ENCODE results near the gene GABRR2. TPM values are rescaled to one million over a fixed set of nuclear protein-coding genes. Genes with fewer than 3 reads are reported as not detected.

Gene GABRR2
- total RNA-seq, 2 donors from 2014 or later, result 0.33 to 0.35 TPM

- Histone ChIP-seq H3K27me3 (no peaks in the 10 kb centered on the region), H3K9me3 (no peaks in the 10 kb centered on the region), H3K4me3 (no peak overlapping the region), H3K4me1 (no peaks in the 10 kb centered on the region), H3K36me3 (no peaks in the 10 kb centered on the region), H3K27ac (no peak overlapping the region)
- TF ChIP-seq CTCF (IDR thresholded peaks at IDR 0.05), result no peak
- DNase-seq (ENCODE audit: low spot score), result no peak
Measured at GRCh38 chr6:89258912-89259311, 56.2 kb downstream of the GABRR2 start.

DNA sequence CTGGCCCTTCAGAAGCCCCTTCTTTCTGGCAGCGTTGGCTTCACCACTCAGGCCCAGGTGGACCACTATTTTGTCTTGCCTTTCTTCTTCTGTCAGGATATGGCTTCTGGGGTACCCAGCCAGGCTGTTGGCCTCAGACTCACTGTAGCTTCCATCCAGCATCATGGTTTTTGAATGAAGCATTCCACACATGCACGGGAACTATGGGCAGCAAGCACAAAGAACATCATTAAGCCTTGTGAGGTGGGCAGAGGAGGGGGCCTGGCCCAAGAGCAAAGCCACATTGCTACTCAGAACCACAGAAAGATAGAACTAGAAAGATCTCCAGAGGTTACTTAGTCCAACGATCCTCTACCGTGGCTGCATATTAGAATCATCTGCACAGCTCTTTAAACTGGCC, 57.3 kb downstream of the GABRR2 start:
- no peak overlapping the region for H3K4me3 ChIP-seq
- no peaks in the 10 kb centered on the region for H3K4me1 ChIP-seq
- DNase-seq (ENCODE audit: low spot score), result no peak
- no peaks in the 10 kb centered on the region for H3K27me3 ChIP-seq
- no peaks in the 10 kb centered on the region for H3K9me3 ChIP-seq
- H3K36me3 ChIP-seq, result no peaks in the 10 kb centered on the region
- no peak for TF ChIP-seq CTCF (IDR thresholded peaks at IDR 0.05)
- H3K27ac ChIP-seq, result no peak overlapping the region

GRCh38 chr6:89257346-89257745, 57.8 kb downstream of the GABRR2 start:
- no peak for DNase-seq (ENCODE audit: low spot score)
- no peak overlapping the region for H3K4me3 ChIP-seq
- no peaks in the 10 kb centered on the region for H3K4me1 ChIP-seq
- H3K36me3 ChIP-seq, result no peaks in the 10 kb centered on the region
- no peak overlapping the region for H3K27ac ChIP-seq
- no peaks in the 10 kb centered on the region for H3K9me3 ChIP-seq
- TF ChIP-seq CTCF (IDR thresholded peaks at IDR 0.05), result no peak
- H3K27me3 ChIP-seq, result no peaks in the 10 kb centered on the region

GRCh38 chr6:89255417-89255816, 59.7 kb downstream of the GABRR2 start:
- Histone ChIP-seq H3K4me1 (no peaks in the 10 kb centered on the region), H3K36me3 (no peaks in the 10 kb centered on the region), H3K4me3 (no peak overlapping the region), H3K27ac (no peak overlapping the region), H3K27me3 (no peaks in the 10 kb centered on the region), H3K9me3 (no peaks in the 10 kb centered on the region)
- no peak for TF ChIP-seq CTCF (IDR thresholded peaks at IDR 0.05)
- DNase-seq (ENCODE audit: low spot score), result no peak

- H3K27ac ChIP-seq, result no peak overlapping the region
- no peaks in the 10 kb centered on the region for H3K27me3 ChIP-seq
- H3K4me3 ChIP-seq, result no peak overlapping the region
- TF ChIP-seq CTCF (IDR thresholded peaks at IDR 0.05), result no peak
- no peaks in the 10 kb centered on the region for H3K9me3 ChIP-seq
- no peak for DNase-seq (ENCODE audit: low spot score)
- H3K36me3 ChIP-seq, result no peaks in the 10 kb centered on the region
- H3K4me1 ChIP-seq, result no peaks in the 10 kb centered on the region
Measured at GRCh38 chr6:89254569-89254968, 60.5 kb downstream of the GABRR2 start.

DNA sequence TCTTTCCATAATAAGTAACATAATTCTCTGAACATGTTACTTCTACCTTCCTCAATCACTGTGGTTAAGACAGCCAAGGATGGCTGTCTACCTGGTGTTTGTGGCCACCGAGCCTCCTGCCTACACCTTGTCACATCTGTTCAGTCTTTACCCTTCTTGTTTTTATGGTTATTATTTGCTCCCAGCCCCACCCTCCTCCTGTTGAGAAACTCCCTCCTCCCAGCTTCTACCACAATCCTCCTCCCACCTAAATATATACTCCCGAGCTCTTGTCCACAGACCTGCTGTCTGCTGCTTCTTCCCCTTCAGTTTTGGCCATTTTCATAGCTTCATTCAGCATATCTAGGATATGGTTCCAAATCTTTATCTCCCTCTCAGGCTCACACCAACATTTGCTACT, 62.2 kb downstream of the GABRR2 start:
- no peak overlapping the region for H3K4me3 ChIP-seq
- TF ChIP-seq CTCF (IDR thresholded peaks at IDR 0.05), result no peak
- no peak overlapping the region for H3K27ac ChIP-seq
- no peaks in the 10 kb centered on the region for H3K27me3 ChIP-seq
- H3K36me3 ChIP-seq, result no peaks in the 10 kb centered on the region
- H3K9me3 ChIP-seq, result no peaks in the 10 kb centered on the region
- DNase-seq (ENCODE audit: low spot score), result no peak
- no peaks in the 10 kb centered on the region for H3K4me1 ChIP-seq

All from right atrium auricular region (tissue), 2 donors.